HCT116 (cell line): ENCODE data around the gene MAP3K2.

ENCODE experiments used
- CBX3 ChIP-seq: IDR thresholded peaks from 2 replicates; pipeline ENCODE4 v1.6.1; 2012; ENCODE audit warnings: low read depth
- EGR1 ChIP-seq: IDR thresholded peaks from 2 replicates; pipeline ENCODE4 v1.6.1; 2012; ENCODE audit warnings: low read depth
- ELF1 ChIP-seq: IDR thresholded peaks from 2 replicates; pipeline ENCODE4 v1.6.1; 2012; ENCODE audit warnings: low read depth, borderline replicate concordance
- EZH2 ChIP-seq: fragments of 200-600 bp; sonication (generic); IDR thresholded peaks from 2 replicates; pipeline ENCODE4 v1.6.1; 2017; ENCODE audit warnings: antibody characterized with exemption, mixed run types
- JUND ChIP-seq: IDR thresholded peaks from 2 replicates; pipeline ENCODE4 v1.6.1; 2012
- POLR2A ChIP-seq: IDR thresholded peaks from 2 replicates; pipeline ENCODE4 v1.7.0; 2011; ENCODE audit warnings: borderline replicate concordance; ENCODE audit not compliant: insufficient read depth, insufficient read length; ENCODE audit errors: extremely low read depth
- POLR2AphosphoS5 ChIP-seq: IDR thresholded peaks from 2 replicates; pipeline ENCODE4 v1.6.1; 2011; ENCODE audit warnings: mild to moderate bottlenecking, low read depth, low read length, moderate library complexity
- RAD21 ChIP-seq: IDR thresholded peaks from 2 replicates; pipeline ENCODE4 v1.6.1; 2012; ENCODE audit warnings: low read depth, mild to moderate bottlenecking
- SIN3A ChIP-seq: IDR thresholded peaks from 2 replicates; pipeline ENCODE4 v1.6.1; 2012; ENCODE audit warnings: low read depth
- SP1 ChIP-seq: IDR thresholded peaks from 2 replicates; pipeline ENCODE4 v1.6.1; 2012; ENCODE audit warnings: low read depth
- SRF ChIP-seq: IDR thresholded peaks from 2 replicates; pipeline ENCODE4 v1.6.1; 2012; ENCODE audit warnings: low read depth
- YY1 ChIP-seq: IDR thresholded peaks from 2 replicates; pipeline ENCODE4 v1.6.1; 2011; ENCODE audit warnings: low read length, low read depth, moderate library complexity, mild to moderate bottlenecking; ENCODE audit not compliant: insufficient replicate concordance; ENCODE audit errors: extremely low read depth
- TF ChIP-seq, protein P1 (sequence below), 3 experiments: fragments of 200-600 bp in 1 of 3; sonication (generic) in 1 of 3; IDR thresholded peaks in 2 of 3; conservative IDR thresholded peaks in 1 of 3; 2 replicates each; pipeline ENCODE4 v1.5.1; 2012 to 2017; ENCODE audit warnings: low read depth in 2 of 3, low read length in 2 of 3, antibody characterized with exemption in 1 of 3, borderline replicate concordance in 1 of 3, control low read depth in 1 of 3, mild to moderate bottlenecking in 1 of 3, mixed read lengths in 1 of 3, mixed run types in 1 of 3, moderate library complexity in 1 of 3; ENCODE audit not compliant: insufficient read depth in 1 of 3
- TF ChIP-seq, protein P2 (sequence below): IDR thresholded peaks from 2 replicates; pipeline ENCODE4 v1.6.1; 2012; ENCODE audit warnings: low read depth

- TF ChIP-seq, protein P1, sequence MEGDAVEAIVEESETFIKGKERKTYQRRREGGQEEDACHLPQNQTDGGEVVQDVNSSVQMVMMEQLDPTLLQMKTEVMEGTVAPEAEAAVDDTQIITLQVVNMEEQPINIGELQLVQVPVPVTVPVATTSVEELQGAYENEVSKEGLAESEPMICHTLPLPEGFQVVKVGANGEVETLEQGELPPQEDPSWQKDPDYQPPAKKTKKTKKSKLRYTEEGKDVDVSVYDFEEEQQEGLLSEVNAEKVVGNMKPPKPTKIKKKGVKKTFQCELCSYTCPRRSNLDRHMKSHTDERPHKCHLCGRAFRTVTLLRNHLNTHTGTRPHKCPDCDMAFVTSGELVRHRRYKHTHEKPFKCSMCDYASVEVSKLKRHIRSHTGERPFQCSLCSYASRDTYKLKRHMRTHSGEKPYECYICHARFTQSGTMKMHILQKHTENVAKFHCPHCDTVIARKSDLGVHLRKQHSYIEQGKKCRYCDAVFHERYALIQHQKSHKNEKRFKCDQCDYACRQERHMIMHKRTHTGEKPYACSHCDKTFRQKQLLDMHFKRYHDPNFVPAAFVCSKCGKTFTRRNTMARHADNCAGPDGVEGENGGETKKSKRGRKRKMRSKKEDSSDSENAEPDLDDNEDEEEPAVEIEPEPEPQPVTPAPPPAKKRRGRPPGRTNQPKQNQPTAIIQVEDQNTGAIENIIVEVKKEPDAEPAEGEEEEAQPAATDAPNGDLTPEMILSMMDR (IDR thresholded peaks at IDR 0.05 in 2 of 3, conservative IDR thresholded peaks at IDR 0.05 in 1 of 3; ENCODE audit: borderline replicate concordance in 1 of 3, insufficient read depth in 1 of 3, low read depth in 2 of 3, low read length in 2 of 3) = no peak
- TF ChIP-seq EZH2 = no peak
- TF ChIP-seq ELF1 = no peak
- peak; percentile 72 for TF ChIP-seq SP1
- 0 out of 2 replicates have a peak, but pooled peaks have one; percentile 51 for TF ChIP-seq CBX3
- TF ChIP-seq POLR2AphosphoS5 = peak; percentile 81
- no peak for TF ChIP-seq YY1
- TF ChIP-seq SIN3A = no peak
- no peak for TF ChIP-seq POLR2A
- TF ChIP-seq SRF = peak; percentile 61; the same call in 1 of the 2 replicates
- TF ChIP-seq, protein P2, sequence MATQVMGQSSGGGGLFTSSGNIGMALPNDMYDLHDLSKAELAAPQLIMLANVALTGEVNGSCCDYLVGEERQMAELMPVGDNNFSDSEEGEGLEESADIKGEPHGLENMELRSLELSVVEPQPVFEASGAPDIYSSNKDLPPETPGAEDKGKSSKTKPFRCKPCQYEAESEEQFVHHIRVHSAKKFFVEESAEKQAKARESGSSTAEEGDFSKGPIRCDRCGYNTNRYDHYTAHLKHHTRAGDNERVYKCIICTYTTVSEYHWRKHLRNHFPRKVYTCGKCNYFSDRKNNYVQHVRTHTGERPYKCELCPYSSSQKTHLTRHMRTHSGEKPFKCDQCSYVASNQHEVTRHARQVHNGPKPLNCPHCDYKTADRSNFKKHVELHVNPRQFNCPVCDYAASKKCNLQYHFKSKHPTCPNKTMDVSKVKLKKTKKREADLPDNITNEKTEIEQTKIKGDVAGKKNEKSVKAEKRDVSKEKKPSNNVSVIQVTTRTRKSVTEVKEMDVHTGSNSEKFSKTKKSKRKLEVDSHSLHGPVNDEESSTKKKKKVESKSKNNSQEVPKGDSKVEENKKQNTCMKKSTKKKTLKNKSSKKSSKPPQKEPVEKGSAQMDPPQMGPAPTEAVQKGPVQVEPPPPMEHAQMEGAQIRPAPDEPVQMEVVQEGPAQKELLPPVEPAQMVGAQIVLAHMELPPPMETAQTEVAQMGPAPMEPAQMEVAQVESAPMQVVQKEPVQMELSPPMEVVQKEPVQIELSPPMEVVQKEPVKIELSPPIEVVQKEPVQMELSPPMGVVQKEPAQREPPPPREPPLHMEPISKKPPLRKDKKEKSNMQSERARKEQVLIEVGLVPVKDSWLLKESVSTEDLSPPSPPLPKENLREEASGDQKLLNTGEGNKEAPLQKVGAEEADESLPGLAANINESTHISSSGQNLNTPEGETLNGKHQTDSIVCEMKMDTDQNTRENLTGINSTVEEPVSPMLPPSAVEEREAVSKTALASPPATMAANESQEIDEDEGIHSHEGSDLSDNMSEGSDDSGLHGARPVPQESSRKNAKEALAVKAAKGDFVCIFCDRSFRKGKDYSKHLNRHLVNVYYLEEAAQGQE = no peak
- no peak for TF ChIP-seq EGR1
- no peak for TF ChIP-seq RAD21
- TF ChIP-seq JUND = peak; percentile 89
These were observed 20.4 kb upstream of the MAP3K2 start for GRCh38 chr2:127408004-127408806.
